GM18868 (cell line): Measurements from ENCODE around the gene GLDN.

ENCODE experiments used
- ATAC-seq: cut with Tn5 transposase; IDR thresholded peaks from one replicate; pipeline ENCODE4 v1.9.1; 2021; ENCODE audit warnings: mild to moderate bottlenecking, moderate library complexity; ENCODE audit not compliant: unreplicated experiment

GLDN gene

DNA sequence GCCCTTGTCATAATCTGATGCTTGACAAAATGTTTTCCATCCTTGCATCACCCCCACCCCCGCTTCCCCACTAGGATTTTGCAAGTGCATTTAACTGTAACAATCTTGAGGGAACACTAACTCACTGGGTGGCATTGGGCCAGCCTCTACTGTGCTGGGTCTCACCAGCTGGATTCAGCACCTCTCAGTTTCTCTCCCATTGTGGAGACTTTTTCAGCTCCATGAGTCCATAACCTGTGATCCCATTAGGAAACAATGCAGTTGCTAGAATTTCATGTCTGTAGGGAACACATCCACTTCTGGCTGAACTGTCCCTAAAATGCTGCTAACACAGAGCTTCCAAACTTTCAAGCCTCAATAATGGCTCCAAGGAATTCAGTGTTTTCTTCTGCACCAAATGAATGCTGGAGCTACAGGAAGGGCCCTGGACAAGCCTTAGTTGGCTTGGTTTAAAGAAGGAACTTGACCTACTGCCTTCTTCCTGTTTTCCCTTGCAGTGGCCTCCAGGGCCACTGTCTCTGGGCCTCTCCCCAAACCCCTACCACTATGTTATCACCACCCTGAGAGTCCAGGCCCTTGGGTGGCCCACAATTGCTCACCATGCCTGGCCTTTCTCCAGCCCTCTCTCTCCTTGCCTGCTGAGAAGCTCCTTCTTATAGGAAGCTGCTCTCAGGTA is 18.7 kb upstream of the GLDN start:
- ATAC-seq, result no peak

DNA sequence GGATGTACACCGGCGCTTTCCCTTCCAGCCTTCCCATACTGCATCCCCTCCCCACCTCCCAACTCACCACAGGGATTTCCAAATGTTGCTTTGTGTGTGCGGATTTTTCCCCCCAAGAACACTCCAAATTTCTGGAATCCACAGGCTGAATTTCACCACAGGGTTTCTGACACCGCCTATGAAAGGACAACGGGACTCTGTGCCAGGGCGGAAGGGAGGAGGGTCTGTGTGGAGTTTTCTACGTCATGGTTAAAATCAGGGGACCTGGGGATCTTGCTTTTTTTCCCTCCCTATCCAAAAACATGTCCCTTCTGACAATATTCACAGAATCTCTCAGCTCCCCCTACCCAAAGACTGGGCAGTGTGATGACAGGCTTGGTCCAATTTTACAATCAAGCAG is 17.7 kb upstream of the GLDN start:
- no peak for ATAC-seq

DNA sequence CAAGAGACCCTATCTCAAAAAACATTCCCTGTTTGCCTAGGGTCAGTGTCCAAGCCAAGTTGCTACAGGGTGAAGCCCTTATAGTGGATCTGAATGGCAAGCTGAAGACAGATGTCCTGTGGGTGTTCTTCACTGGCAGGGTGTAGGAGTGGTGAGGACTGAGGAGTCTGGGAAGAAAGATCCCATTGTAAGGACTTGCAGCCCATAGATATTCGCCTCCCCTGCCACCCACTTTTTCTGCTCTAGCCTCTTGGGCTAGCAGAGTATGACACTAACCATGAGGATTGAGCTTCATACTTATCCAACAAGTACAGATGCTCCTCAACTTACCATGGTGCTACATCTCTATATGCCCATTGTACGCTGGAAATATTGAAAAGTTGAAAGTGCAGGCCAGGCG is 16.3 kb upstream of the GLDN start:
- ATAC-seq, result no peak

DNA sequence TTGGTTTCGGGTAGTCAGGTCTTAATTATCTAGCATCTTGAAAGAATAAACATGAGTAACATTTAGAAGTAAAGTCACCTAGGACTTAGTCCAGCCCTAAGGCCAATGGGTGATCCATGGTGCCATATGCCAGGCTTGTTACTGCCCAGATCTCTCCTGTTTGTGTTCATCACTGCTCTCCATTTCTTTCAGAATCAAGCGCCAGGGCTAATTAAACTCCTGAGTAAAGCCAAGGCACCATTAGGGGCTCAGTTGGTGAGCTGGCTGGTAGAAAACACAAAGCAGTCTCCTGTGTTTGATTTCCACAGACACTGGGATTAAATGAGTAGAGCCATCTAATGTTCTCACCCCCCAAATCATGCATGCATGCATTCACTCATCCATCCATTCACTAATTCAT is 14.4 kb upstream of the GLDN start:
- ATAC-seq, result no peak

DNA sequence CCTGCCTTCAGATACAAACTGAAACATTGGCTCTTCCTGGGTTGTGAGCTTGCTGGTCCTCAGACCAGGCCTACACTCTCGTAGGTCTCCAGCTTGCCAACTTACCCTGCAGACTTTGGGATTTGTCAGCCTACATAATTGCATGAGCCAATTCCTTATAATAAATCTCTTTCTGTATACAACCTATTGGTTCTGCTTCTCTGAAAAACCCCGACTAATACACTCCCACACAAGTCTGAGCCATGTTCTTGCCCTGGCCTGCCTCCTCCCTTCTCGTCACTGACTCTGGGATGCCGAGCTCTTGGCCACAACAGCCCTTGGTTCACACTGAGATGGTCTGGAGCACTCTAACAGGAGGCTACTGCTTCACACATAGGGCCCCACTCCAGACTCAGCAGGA is 12.5 kb upstream of the GLDN start:
- no peak for ATAC-seq

DNA sequence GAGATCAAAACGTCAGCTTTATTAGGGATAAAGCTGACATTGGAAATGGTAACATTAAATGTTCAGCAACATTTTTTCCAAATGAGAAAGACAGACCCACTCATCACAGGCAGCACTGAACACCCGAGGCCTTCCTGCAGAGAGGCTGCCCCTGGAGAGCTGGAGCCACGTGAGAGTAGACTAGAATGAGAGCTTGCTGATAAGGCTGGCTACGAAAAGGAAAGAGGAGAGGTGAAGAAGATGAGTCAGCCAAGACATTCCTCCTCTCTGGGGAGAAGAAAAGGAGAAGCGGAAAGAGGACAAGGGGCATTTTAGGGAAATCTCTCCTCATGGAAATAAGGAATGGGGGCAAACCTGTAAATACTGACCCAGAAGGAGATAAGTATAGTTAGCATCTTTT is 10.3 kb upstream of the GLDN start:
- ATAC-seq, result no peak

DNA sequence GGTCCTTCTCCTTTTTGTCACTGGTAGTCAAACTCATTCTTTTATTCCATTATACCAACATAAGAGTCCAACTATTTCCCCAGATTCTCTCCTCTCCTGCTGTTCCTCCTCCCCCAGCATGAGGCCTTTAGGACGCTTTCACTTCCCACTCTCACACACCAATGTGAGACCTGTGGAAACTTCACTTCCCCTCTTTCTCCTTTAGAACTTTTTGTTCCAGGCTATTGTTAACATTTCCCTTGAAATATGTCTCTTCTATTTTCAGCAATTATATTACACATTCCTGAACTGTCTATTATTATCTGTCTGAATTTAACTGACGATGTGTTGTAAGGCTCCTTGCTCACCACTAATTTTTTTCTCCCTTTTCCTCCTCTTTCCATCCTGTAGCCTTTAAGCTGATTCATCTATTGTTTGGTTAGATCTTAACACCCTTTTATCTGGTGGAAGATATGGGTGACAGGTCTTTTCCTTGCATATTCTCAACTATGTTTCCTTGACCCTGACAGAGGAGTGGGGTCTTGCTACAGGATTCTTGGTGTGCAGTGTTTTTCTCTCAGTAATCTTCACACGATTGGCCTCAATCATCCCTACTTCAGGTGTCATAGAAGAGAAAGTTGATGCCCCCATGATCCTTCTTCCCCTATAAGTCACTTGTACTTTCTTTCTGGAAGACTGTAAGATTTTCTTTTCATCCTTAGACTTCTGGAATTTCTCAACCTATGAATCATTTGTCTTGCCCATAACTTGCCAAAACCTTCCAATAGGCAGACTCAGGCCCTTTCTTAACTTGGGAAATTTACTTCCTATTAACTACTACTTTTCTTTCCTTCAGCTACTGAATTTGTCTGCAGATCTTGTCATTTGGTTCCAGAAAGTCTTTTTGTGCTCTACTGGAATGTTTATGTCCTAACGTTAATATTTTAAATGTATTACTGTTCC is 9.0 kb upstream of the GLDN start:
- ATAC-seq, result no peak

DNA sequence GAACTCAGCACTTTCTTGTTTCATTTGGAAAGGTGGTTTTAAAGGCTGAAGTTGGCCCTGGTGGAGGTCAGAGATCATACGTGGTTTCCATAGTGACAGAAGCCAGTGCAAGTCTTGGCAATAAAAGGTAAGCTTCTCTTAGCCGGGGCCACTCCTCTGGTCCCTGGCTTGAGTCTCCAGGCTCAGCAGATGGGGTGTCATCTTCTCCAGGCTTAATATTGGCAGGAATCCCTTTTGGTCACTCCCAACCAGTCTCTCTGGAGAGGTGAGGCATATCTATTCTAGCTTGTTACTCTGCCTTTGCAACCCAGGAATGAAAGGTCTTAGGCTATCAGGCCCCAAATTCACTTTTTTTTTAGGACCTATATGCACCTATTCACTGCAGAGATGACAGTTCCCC is 7.9 kb upstream of the GLDN start:
- ATAC-seq, result no peak

DNA sequence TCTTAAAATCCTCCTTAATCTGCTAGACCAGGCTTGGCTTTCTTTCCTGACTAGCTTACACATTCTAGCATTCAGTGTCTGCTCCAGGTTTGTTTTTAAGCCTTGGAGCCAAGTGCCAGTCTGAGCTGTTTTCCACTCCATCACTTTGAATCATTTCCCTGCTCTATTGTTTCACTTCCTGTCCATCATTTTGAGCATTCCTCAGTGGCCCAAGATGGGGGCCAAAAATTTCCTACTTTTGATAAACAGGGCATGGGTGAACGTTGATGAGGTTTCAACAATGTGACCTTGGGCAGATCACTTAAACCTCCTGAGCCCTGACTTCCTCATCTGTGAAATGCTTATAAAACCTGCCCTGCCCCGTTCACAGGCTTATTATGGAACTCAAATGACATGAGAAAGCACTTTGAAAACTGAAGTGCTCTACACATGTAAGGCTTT is 7.4 kb upstream of the GLDN start:
- no peak for ATAC-seq

DNA sequence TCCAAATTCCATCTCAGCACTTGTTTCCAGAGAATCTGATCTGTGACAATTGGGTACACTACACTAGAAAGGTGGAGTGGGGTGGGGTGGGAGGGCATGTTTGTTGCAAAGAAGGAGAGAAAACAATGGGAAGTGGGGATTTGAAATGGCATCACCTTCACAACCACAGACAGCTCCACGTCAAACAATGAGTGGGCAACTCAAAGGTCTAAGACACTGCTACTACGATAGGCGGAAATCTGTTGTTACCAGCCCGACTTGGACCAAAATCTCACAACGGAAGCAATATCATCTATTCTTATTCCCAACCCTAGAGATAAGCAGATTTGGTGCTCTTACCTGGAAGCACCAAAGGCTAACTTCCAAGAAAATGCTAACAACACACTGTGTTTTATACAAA is 6.4 kb upstream of the GLDN start:
- peak; percentile 33 for ATAC-seq

DNA sequence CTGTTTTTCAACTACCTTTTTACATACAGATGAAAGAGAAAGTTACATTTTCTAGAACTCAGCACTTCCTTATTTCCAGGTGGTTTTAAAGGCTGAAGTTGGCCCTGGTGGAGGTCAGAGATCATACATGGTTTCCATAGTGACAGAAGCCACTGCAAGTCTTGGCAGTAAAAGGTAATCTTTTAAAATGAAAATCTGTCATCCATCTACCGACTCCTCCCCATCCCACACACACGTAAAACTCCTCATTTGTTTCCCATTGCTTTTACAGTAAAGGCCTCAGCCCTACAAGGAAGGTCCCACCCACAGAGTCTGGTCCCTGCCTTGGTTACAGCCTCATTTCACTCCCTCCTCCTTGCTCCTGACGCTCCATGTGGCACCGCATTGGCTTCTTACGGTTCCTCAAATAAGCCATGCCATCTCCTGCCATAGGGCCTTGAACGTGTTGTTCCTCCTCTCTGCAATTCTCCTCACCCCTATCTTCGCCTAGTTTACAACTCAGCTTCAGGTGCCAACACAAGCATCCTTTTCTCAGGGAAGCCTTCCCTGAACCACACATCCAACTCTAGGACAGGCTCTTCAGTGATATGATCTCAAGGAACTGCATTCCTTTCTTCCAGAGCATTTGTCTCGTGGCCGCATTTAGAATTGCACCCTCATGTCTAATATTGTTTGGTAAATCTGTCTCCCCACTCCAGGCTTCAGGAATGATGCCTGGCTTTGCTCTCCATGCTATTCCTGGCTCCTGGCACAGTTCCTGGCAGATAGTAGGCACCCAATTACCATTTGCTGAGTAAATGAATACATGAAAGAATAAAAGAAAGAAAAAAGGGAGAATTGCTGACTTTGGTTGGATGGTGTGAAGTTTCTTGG is 5.7 kb upstream of the GLDN start:
- ATAC-seq, result peak; percentile 81

DNA sequence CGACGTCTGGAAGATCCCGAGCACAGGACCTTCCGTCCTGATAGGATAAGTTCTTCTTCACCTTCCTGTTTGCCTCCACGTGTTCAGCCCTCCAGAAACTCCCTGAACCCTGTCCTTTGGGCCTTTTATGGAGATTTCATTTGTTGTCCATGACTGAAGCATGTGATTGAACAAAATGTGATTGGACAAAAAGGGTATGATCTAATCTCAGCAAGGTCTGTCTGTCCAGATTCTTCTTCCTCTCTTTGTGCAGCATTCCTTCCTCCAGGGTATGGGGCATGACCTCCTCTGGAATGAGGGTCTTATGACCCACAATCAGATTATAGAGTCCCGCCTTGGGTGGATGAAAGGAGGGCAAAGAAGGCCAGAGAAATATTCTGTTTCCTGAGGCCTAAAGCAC is 3.0 kb upstream of the GLDN start, which contains the start of gene CYP19A1:
Gene CYP19A1, minus strand, starts transcription at position 101 of the 400 bp plus-strand sequence. CDS start 95,684 bp downstream, outside the sequence.
- ATAC-seq, result no peak

DNA sequence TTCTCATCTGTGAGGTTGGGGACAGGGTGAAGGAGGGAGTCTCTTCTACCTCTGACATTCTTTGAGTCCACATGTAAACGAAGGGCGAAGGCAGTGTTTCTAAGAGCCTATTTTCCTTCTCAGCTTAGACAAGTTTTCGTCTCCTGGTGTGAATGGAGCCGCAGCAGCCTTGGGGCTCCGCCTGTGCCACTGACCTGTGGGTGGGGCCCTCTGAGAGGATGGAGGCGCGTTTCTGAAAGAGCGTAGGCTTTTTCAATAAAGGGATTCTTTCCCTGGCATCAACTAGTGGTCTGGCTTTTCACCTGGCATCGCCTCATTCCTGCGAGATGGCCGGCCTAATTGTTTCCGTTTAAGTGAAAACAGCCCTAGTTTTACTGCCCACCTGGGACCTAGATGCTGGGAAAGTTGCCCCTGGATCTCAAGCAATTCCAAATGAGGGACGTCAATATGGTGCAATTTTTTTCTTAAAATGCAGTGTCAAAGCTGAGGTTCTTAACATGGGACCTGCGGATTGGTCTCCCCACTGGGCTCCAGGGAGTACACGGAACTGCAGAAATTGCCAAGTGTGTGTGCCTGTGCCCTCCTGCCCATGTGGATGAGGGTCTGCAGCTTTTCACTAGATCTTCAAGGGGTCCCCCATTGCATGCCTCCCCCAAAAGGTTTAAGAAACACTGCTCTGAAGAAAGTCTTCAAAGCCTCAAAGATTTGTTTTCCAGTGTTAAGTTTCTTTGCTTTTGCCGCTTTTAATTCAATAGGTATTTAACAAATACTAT is 958 bp downstream of the GLDN start:
- no peak for ATAC-seq

DNA sequence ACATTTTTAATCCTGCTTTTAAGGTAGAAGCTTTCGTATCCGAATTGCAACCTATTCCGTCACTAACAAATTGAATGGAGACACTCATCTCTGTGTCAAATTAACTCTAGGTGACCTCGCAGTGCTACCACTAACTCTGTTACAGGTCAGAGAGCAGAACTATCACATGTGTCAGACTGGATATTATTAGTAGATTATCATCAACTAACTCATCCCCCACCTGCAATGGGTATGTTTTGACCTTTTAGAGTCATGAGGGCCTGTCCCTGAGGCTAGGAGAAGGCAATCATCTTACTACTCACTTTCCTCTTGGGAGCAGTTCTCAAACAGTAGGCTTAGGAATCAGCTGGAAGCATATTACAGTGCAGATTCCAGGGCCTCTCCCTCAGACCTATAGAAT is 2.0 kb downstream of the GLDN start:
- ATAC-seq, result no peak

DNA sequence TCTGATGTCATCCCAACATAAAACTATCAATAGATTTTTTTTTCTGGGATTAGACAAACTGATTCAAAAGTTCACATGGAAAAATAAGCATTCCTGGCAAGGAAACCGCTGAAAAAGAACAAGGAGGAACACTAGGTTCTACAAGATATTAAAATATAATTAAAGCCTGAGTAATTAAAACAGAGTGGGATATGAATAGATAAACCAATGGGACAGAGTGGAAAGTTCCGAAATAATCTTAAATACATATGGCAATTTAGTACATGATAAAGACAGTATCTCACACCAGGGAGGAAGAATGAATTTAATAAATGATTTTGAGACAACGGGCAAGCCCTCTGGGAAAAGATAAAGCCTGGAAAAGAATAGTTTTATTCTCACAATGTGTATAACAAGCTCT is 4.7 kb downstream of the GLDN start:
- ATAC-seq, result no peak

DNA sequence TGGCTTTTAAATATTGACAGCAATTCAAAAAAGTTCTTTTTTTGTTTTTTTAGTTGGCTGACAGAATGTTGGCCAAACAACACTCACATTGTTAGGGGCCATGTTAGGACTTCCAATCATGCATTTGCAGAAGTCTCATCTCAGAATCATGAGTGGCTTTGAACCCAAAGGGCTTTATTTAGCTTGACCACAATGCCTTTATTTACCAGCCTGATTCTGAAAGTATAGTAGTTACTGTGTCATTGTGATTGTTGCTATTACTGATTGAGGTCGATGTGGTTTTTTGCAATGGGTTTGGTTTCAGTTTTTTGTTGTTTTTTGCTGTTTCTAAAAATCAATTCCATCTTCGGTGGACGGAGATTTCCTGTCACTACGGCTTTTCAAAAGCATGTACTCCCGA is 7.2 kb downstream of the GLDN start:
- ATAC-seq, result peak; percentile 98

DNA sequence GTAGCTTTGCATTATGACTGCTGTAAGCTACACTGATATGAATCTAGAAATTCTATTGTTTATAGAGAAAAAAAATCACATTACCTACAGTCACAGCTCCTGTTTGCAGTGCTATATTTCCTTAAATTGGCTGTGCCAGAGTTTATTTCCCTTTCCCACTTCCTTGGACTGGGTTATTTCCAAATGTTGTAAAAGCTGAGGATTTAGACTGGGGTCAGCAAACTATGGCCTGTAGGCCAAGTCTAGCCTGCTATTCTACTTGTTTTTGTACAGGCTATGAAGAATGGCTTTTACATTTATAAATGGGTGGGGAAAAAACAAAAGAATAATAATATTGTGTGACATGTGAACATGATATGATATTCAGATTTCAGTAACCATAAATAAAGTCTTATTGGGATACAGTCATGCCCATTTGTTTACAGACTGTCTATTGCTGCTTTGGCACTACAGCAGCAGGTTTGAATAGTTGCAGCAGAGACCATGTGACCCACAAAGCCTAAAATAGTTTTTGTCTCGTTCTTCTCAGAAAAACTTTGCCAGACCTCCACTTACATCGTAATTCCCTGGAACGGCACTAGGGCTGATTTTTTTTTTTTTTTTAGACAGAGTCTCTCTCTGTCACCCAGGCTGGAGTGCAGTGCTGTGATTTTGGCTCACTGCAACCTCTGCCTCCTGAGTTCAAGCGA is 7.8 kb downstream of the GLDN start:
- ATAC-seq, result no peak

DNA sequence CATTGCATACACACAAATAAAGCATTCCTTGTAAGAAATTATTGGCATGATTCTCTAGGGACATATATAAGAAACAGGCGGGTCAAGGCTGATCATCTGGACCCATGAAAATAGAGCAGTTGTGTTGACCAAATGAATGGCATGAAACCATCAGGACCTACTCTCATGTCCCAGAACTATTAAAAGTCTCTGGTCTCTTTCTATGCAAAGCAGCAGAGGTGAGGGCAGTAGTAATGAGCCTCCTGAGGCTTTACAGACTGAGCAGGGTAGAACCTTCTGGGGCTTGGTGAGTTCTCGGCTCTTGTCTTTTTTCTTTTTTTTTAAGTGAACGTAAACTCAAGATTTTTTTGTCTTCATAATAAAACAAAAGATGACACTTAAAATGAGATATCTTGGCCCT is 9.3 kb downstream of the GLDN start:
- no peak for ATAC-seq

DNA sequence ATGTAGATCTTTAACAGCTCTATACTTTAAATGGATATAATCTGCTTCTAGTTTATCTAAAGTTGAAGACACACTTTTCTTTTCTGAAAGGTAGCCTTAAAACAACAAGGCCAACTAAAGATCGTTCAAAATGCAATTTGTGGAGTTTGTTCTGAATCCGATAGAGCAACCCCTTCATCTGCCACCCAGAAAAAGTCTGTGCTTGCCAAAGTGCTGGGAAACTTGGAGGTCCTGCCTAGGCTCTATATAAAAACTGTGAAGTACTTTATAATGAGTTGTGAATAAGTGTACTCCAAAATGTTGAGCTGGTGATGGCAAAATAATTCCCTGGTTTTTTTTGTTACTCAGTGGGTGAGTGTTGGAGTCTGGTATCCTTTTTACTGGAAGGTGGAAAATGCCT is 12.5 kb downstream of the GLDN start:
- no peak for ATAC-seq

DNA sequence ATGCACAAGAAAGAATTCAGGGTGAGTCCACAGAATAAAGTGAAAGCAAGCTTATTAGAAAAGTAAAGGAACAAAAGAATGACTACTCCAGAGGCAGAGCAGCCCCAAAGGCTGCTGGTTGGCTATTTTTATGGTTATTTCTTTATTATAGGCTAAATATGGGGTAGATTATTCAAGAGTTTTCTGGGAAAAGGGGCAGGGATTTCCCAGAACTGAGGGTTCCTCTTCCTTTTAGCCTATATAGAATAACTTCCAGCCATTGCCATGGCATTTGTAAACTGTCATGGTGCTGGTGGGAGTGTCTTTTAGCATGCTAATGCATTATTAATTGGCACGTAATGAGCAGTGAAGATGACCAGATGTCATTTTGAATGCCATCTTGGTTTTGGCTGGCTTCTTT is 13.6 kb downstream of the GLDN start:
- ATAC-seq, result no peak
